GM18951 (cell line): ENCODE results near the gene RSPRY1.

Experiments
- POLR2A ChIP-seq: IDR thresholded peaks from 4 replicates; pipeline ENCODE4 v1.6.1; 2011; ENCODE audit warnings: mild to moderate bottlenecking; ENCODE audit not compliant: insufficient read length, insufficient read depth; ENCODE audit errors: extremely low read depth
- in situ Hi-C: fragments of 300-500 bp; cut with MboI; formaldehyde crosslinking; loops from one replicate; pipeline ENCODE4 v1.12.0; 2022; ENCODE audit warnings: low sequenced_read_pairs, mixed read lengths, inconsistent platforms; ENCODE audit not compliant: unreplicated experiment

The RSPRY1 gene

GRCh38 chr16:57234707-57235092, 48.6 kb downstream of the RSPRY1 start:
- no peak for TF ChIP-seq POLR2A
- in situ Hi-C loops = no loop called here

- in situ Hi-C loops = no loop called here
- no peak for TF ChIP-seq POLR2A
These were observed 49.2 kb downstream of the RSPRY1 start for GRCh38 chr16:57235128-57236021.

- in situ Hi-C loops = no loop called here
These were observed 49.9 kb downstream of the RSPRY1 start for GRCh38 chr16:57236022-57236350.

GRCh38 chr16:57238682-57239081, 52.6 kb downstream of the RSPRY1 start:
- TF ChIP-seq POLR2A = no peak

More at GRCh38 chr16:57236022-57236350, 49.9 kb downstream of the RSPRY1 start:
- no peak for TF ChIP-seq POLR2A

GRCh38 chr16:57239107-57239506, 53.0 kb downstream of the RSPRY1 start:
- in situ Hi-C loops = no loop called here

More at GRCh38 chr16:57238682-57239081, 52.6 kb downstream of the RSPRY1 start:
- in situ Hi-C loops = no loop called here

GRCh38 chr16:57240851-57241250, 54.7 kb downstream of the RSPRY1 start:
- in situ Hi-C loops = no loop called here
- no peak for TF ChIP-seq POLR2A

More at GRCh38 chr16:57239107-57239506, 53.0 kb downstream of the RSPRY1 start:
- no peak for TF ChIP-seq POLR2A

GRCh38 chr16:57242650-57243049, 56.5 kb downstream of the RSPRY1 start:
- in situ Hi-C loops = no loop called here
- TF ChIP-seq POLR2A = no peak

- in situ Hi-C loops = no loop called here
- no peak for TF ChIP-seq POLR2A
These were observed 58.3 kb downstream of the RSPRY1 start for GRCh38 chr16:57244463-57244766.

GRCh38 chr16:57244767-57245471, 58.8 kb downstream of the RSPRY1 start, which contains the start of gene ARL2BP:
TSS of gene ARL2BP (plus strand) at chr16:57245259. CDS start at chr16:57245368, 109 bp downstream.
- in situ Hi-C loops = no loop called here
- peak; percentile 87 for TF ChIP-seq POLR2A

GRCh38 chr16:57245472-57246113, 59.5 kb downstream of the RSPRY1 start:
- in situ Hi-C loops = no loop called here
- no peak for TF ChIP-seq POLR2A

- in situ Hi-C loops = no loop called here
- TF ChIP-seq POLR2A = no peak
These were observed 65.2 kb downstream of the RSPRY1 start for GRCh38 chr16:57251352-57251751.

GRCh38 chr16:57252148-57252721, 66.1 kb downstream of the RSPRY1 start:
- in situ Hi-C loops = no loop called here
- no peak for TF ChIP-seq POLR2A

GRCh38 chr16:57253466-57253865, 67.3 kb downstream of the RSPRY1 start:
- no peak for TF ChIP-seq POLR2A
- in situ Hi-C loops = no loop called here
